Measurements from ENCODE around the gene IYD. TPM values are rescaled to one million over a fixed set of nuclear protein-coding genes. Genes with fewer than 3 reads are reported as not detected.

Gene IYD
- total RNA-seq, 1 experiment from 2014 or later = not detected

DNA sequence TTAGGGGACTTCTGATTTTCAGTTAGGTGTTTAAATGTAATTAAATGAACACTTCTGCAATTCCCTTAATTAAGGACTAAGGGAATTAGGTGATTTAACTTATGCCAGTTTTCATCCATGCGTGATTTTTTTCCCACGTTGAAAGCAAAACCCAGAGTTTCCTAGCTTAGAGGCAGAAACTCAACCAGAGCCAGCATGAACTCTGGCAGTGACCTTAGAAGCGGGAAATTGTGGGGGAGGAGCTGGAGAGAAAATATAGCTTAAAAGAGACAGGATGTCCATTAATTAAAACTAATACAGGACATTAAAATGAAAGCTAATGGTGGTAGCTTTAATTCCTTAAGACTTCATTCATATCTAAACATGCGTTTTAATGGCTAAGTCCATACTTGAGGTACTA lies 41.6 kb downstream of the IYD start:
- Histone ChIP-seq H4K91ac (ENCODE audit: insufficient read length, low read depth, low read length) (no peak overlapping the region), H3K4me1 (ENCODE audit: insufficient read depth, low read length) (no peaks in the 10 kb centered on the region), H4K20me1 (ENCODE audit: control insufficient read depth, insufficient read depth, insufficient read length) (no peaks in the 10 kb centered on the region), H2BK120ac (ENCODE audit: low read depth, low read length, poor library complexity, severe bottlenecking) (no peak overlapping the region), H3K14ac (ENCODE audit: insufficient read depth, low read length) (no peak overlapping the region), H2AFZ (ENCODE audit: low read length) (no peak overlapping the region), H3K27me3 (ENCODE audit: insufficient read depth, low read length) (no peaks in the 10 kb centered on the region), H3K4me2 (ENCODE audit: insufficient read depth, insufficient read length, low read length) (no peak overlapping the region), H3K4ac (ENCODE audit: low read depth, low read length) (no peak overlapping the region), H2BK12ac (ENCODE audit: insufficient read length, low read depth, low read length) (no peak overlapping the region), H3K9me3 (ENCODE audit: control insufficient read depth, low read depth, low read length) (no peaks in the 10 kb centered on the region), H3K23me2 (ENCODE audit: insufficient read length, low read depth, low read length, poor library complexity, severe bottlenecking) (no peaks in the 10 kb centered on the region), H3K79me2 (ENCODE audit: insufficient read depth, low read length) (no peaks in the 10 kb centered on the region), H3K18ac (ENCODE audit: insufficient read length, low read depth, low read length) (no peak overlapping the region), H3K23ac (ENCODE audit: insufficient read length, low read depth, low read length) (no peak overlapping the region), H3K79me1 (ENCODE audit: insufficient read depth, low read depth, low read length, poor library complexity, severe bottlenecking) (no peaks in the 10 kb centered on the region), H3T11ph (ENCODE audit: low read length) (no peak overlapping the region), H4K8ac (replicated peaks; ENCODE audit: insufficient read length, low read depth, low read length) (no peak overlapping the region), H2AK5ac (ENCODE audit: insufficient read length, low read length) (no peak overlapping the region), H2BK20ac (ENCODE audit: low read depth, low read length, poor library complexity, severe bottlenecking) (no peak overlapping the region), H3K9ac (ENCODE audit: extremely low read depth, insufficient read length, low read length) (no peak overlapping the region), H3K56ac (ENCODE audit: insufficient read length, low read depth, low read length) (no peak overlapping the region), H2BK5ac (ENCODE audit: insufficient read length, low read length) (no peak overlapping the region), H3K27ac (ENCODE audit: insufficient read length, low read depth, low read length) (no peak overlapping the region), H2BK15ac (ENCODE audit: low read depth, low read length) (no peak overlapping the region), H4K5ac (ENCODE audit: insufficient read length, low read depth, low read length) (no peak overlapping the region)
- TF ChIP-seq, protein P1, sequence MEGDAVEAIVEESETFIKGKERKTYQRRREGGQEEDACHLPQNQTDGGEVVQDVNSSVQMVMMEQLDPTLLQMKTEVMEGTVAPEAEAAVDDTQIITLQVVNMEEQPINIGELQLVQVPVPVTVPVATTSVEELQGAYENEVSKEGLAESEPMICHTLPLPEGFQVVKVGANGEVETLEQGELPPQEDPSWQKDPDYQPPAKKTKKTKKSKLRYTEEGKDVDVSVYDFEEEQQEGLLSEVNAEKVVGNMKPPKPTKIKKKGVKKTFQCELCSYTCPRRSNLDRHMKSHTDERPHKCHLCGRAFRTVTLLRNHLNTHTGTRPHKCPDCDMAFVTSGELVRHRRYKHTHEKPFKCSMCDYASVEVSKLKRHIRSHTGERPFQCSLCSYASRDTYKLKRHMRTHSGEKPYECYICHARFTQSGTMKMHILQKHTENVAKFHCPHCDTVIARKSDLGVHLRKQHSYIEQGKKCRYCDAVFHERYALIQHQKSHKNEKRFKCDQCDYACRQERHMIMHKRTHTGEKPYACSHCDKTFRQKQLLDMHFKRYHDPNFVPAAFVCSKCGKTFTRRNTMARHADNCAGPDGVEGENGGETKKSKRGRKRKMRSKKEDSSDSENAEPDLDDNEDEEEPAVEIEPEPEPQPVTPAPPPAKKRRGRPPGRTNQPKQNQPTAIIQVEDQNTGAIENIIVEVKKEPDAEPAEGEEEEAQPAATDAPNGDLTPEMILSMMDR (conservative IDR thresholded peaks at IDR 0.05) = no peak
- peaks cover 4% of the 10 kb centered on the region in 2 experiments; a peak in 3 of 5 replicates for H3K9me3 Mint-ChIP-seq
- no peaks in the 10 kb centered on the region for H3K36me3 Mint-ChIP-seq (ENCODE audit: insufficient read depth in 1 of 3, low read depth in 3 of 3)
- H3K27me3 Mint-ChIP-seq (ENCODE audit: low read depth) = peaks cover 36% of the 10 kb centered on the region
- no peak overlapping the region for H3K4me3 Mint-ChIP-seq
- no CpG with 5 or more reads among the region's 4 CpGs for WGBS (ENCODE audit: extremely low coverage, insufficient read length, low lambda C conversion rate)
- DNase-seq = no peak
- no peak overlapping the region for H3K27ac Mint-ChIP-seq
- no peaks in the 10 kb centered on the region for H3K4me1 Mint-ChIP-seq
